Coronary artery (tissue), 2 donors: ENCODE measurements around the gene IL15RA.

ENCODE experiments used
- DNase-seq: peaks from one replicate; pipeline ENCODE4 v3.0.0-alpha.2; 2017; ENCODE audit warnings: low spot score
- H3K27ac ChIP-seq, 2 donors: fragments of 200-600 bp; sonication (generic); one replicate each; pipeline ENCODE4 v1.5.1; 2016 to 2019
- H3K4me3 ChIP-seq: fragments of 200-600 bp; sonication (generic); 2 replicates; pipeline ENCODE4 v1.5.1; 2016; ENCODE audit warnings: mild to moderate bottlenecking, moderate library complexity
- CTCF ChIP-seq: fragments of 200-600 bp; sonication (generic); IDR thresholded peaks from one replicate; pipeline ENCODE4 v1.5.1; 2019; ENCODE audit warnings: antibody characterized with exemption

IL15RA gene

GRCh38 chr10:5938291-5938690 lies 39.1 kb downstream of the IL15RA start:
- Histone ChIP-seq H3K27ac (no peak overlapping the region), H3K4me3 (no peak overlapping the region)
- TF ChIP-seq CTCF = no peak
- DNase-seq = no peak

- Histone ChIP-seq H3K4me3 (no peak overlapping the region), H3K27ac (no peak overlapping the region)
- TF ChIP-seq CTCF = no peak
- DNase-seq = no peak
Observed at GRCh38 chr10:5937016-5937415, 40.3 kb downstream of the IL15RA start.

GRCh38 chr10:5935628-5936027 lies 41.7 kb downstream of the IL15RA start:
- H3K4me3 ChIP-seq = no peak overlapping the region
- no peak overlapping the region for H3K27ac ChIP-seq
- TF ChIP-seq CTCF = no peak
- no peak for DNase-seq

- no peak for TF ChIP-seq CTCF
- no peak for DNase-seq
- H3K27ac ChIP-seq = no peak overlapping the region
- no peak overlapping the region for H3K4me3 ChIP-seq
Observed at GRCh38 chr10:5933909-5934546, 43.3 kb downstream of the IL15RA start.

GRCh38 chr10:5932345-5932744 lies 45.0 kb downstream of the IL15RA start:
- TF ChIP-seq CTCF = no peak
- H3K4me3 ChIP-seq = no peak overlapping the region
- H3K27ac ChIP-seq = no peak overlapping the region
- DNase-seq = no peak

- DNase-seq = no peak
- TF ChIP-seq CTCF = no peak
- Histone ChIP-seq H3K27ac (no peak overlapping the region), H3K4me3 (no peak overlapping the region)
Observed at GRCh38 chr10:5930272-5930671, 47.1 kb downstream of the IL15RA start.

- no peak for TF ChIP-seq CTCF
- Histone ChIP-seq H3K27ac (no peak overlapping the region), H3K4me3 (no peak overlapping the region)
- DNase-seq = no peak
Observed at GRCh38 chr10:5929442-5929841, 47.9 kb downstream of the IL15RA start.
